Right cardiac atrium (tissue), 5 donors: Measurements from ENCODE around the gene SLFN12L. TPM values are rescaled to one million over a fixed set of nuclear protein-coding genes. Genes with fewer than 3 reads are reported as not detected.
"Not testable (repeated sequence)": the region's sequence is repeated elsewhere in the genome, so short reads cannot be mapped to it uniquely, and the experiment has no call there.

Experiments
- ATAC-seq, 2 donors: fragments of 200-7000 bp; cut with Tn5 transposase; one replicate each; pipeline versions ENCODE4 v1.8.0 to v1.9.1; 2020; ENCODE audit warnings: moderate library complexity in 2 of 2, mild to moderate bottlenecking in 1 of 2
- DNase-seq, 3 donors: peaks; one replicate each; pipeline ENCODE4 v3.0.0-alpha.2; 2020
- H3K27ac ChIP-seq: one replicate; pipeline ENCODE4 v1.5.1; 2013; ENCODE audit warnings: mild to moderate bottlenecking, low read length, control low read depth, moderate library complexity
- H3K27me3 ChIP-seq: one replicate; pipeline ENCODE4 v1.6.1; 2013; ENCODE audit not compliant: control insufficient read depth, insufficient read depth
- H3K4me1 ChIP-seq: one replicate; pipeline ENCODE4 v1.6.1; 2013; ENCODE audit warnings: low read length; ENCODE audit not compliant: control insufficient read depth, insufficient read depth
- H3K4me3 ChIP-seq: one replicate; pipeline ENCODE4 v1.5.1; 2013; ENCODE audit warnings: low read length, control low read depth
- H3K9me3 ChIP-seq: one replicate; pipeline ENCODE4 v1.6.1; 2013; ENCODE audit warnings: low read length; ENCODE audit not compliant: control insufficient read depth
- WGBS: extraction: QIAGEN DNeasy Blood & Tissue Kit; methylation state at CpG from one replicate; pipeline ENCODE4 v1.1.7; 2013; 5-methylcytosine and 5-hydroxymethylcytosine counted together
- intact Hi-C, 4 donors: fragments of 100-400 bp; cut with DNase I; formaldehyde crosslinking; loops; one replicate each; pipeline versions ENCODE4 v1.11.0 to v1.14.0; 2022 to 2023
- long read RNA-seq, 4 donors: library from polyadenylated mRNA; unstranded; transcript quantifications; one replicate each; pipeline ENCODE4 v2.0.0, GENCODE V29; 2020 to 2021
- polyA plus RNA-seq: library from polyadenylated mRNA; stranded (reverse); fragments of 200-250 nt; gene quantifications from one replicate; pipeline ENCODE4 v1.2.3, GENCODE V29; 2013
- total RNA-seq, 4 donors: library from RNA; stranded (reverse); fragmentation: NEBNext Ultra II Directional; extraction: Animal tissue kit (Norgen Biotek cat#: 25700); gene quantifications; one replicate each; pipeline ENCODE4 v1.2.1, GENCODE V29; 2021
- donor health status: healthy with polysubstance abuse.
- donor health status: DM: no; HTN: yes; CAD: no.
- donor health status: DM: no; HTN: no; CAD: no.
- donor health status: DM: no; HTN: yes; CAD: no; lungs with severe emphysema.
- donor health status: DM: yes; HTN: yes; CAD: no.

SLFN12L gene
- total RNA-seq = 1 to 10 TPM in 1 of 4 donors, under 1 TPM in 3; 0.23 to 1.0 (median 0.55) TPM
- polyA plus RNA-seq = 0.36 TPM
- long read RNA-seq, donor 1 = 0 reads
- long read RNA-seq, donor 2 = 0 reads
- long read RNA-seq, donor 3, partial matches to known transcripts = 0 of 2 reads
- long read RNA-seq, donor 3, other reads (novel, unspliced or antisense) = 2 of 2 reads
- long read RNA-seq, donor 4, partial matches to known transcripts = 0 of 1 reads
- long read RNA-seq, donor 4, other reads (novel, unspliced or antisense) = 0 of 1 reads

GRCh38 chr17:35537601-35538141 lies at the start of gene SLFN12L:
Gene SLFN12L (minus strand): TSS chr17:35537678. CDS start chr17:35522364, 15,314 bp downstream.
- Histone ChIP-seq H3K4me3 (no peak within 1 kb of the TSS), H3K9me3 (no peaks in the 10 kb centered on the region), H3K27me3 (no peaks in the 10 kb centered on the region), H3K27ac (peak within 1 kb of the TSS; percentile 62), H3K4me1 (peaks cover 1% of the 10 kb centered on the region)
- ATAC-seq (peak; percentile 37 to 44), DNase-seq (no peak)
- 30% methylated on average over 2 of the region's 2 CpGs for WGBS
- intact Hi-C loops = loop anchor here (2.0 to 10.0 kb wide), 4 partner anchors 225 to 1123 kb away; no protein-coding TSS in a partner anchor

DNA sequence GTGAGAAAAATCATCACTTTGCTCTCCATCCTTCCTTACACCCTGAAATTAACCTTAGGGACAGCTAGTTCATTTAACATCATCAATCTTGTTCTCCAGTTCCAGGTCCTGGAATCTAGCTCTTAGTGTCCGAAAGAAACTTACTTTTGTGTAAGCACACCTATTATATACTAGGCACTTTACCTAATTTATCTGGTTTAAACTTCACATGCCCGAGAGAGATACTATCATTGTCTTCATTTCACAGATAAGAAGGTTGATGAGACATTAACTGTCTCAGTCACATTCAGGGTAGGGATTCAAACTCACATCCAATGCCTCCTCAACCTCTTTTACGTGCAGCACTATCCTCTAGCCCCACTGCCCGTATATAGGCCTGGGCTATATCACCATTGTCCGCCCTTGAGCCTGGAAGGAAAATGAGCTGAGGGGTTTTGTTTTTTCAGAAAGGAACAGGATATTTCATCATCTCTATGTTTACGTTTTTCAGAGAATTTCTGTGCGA lies 49.1 kb upstream of the SLFN12L start:
- ATAC-seq (peak; percentile 16 to 40), DNase-seq (no peak)
- H3K9me3 ChIP-seq = no peaks in the 10 kb centered on the region
- H3K27ac ChIP-seq = peak overlapping the region; percentile 60
- H3K27me3 ChIP-seq = no peaks in the 10 kb centered on the region
- intact Hi-C loops = no loop called here
- 26% methylated on average over 7 of the region's 7 CpGs for WGBS
- peak overlapping the region; percentile 89 for H3K4me3 ChIP-seq
- no peaks in the 10 kb centered on the region for H3K4me1 ChIP-seq

- Histone ChIP-seq H3K9me3 (no peaks in the 10 kb centered on the region), H3K4me1 (peaks cover 3% of the 10 kb centered on the region), H3K4me3 (no peak overlapping the region), H3K27me3 (no peaks in the 10 kb centered on the region), H3K27ac (no peak overlapping the region)
- 90% methylated on average over 1 of the region's 1 CpG for WGBS
- ATAC-seq = no peak
- intact Hi-C loops = no loop called here
- DNase-seq = no peak
Measured at GRCh38 chr17:35584061-35584460, 46.6 kb upstream of the SLFN12L start.

DNA sequence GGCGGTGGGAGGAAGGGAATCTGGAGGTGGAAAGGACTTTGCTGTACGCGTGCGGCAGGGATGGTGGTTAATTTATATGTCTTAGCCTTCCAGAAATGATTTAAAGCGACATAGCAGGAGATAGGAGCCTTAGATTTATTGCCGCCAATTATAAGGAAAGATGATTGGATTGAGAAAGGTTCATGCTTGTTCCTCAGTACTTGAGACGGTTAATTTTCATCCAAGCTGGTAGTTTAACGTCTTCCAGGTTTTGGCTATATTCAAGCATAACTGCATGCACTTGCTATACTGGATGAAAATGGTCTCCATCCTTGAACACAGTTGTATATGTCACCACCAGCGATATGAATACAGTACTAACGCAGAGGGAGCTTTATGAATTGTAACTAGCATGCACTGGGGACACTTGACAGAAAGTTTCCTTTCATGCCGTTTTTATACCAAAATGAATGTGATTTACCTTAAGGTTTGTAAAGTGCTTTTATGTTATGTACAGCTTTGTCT lies 41.5 kb upstream of the SLFN12L start:
- peaks cover 6% of the 10 kb centered on the region for H3K4me1 ChIP-seq
- 2% methylated on average over 11 of the region's 11 CpGs for WGBS
- no peaks in the 10 kb centered on the region for H3K27me3 ChIP-seq
- peak overlapping the region; percentile 88 for H3K27ac ChIP-seq
- peak overlapping the region; percentile 72 for H3K4me3 ChIP-seq
- intact Hi-C loops = no loop called here
- no peak for DNase-seq
- no peaks in the 10 kb centered on the region for H3K9me3 ChIP-seq
- no peak for ATAC-seq

DNA sequence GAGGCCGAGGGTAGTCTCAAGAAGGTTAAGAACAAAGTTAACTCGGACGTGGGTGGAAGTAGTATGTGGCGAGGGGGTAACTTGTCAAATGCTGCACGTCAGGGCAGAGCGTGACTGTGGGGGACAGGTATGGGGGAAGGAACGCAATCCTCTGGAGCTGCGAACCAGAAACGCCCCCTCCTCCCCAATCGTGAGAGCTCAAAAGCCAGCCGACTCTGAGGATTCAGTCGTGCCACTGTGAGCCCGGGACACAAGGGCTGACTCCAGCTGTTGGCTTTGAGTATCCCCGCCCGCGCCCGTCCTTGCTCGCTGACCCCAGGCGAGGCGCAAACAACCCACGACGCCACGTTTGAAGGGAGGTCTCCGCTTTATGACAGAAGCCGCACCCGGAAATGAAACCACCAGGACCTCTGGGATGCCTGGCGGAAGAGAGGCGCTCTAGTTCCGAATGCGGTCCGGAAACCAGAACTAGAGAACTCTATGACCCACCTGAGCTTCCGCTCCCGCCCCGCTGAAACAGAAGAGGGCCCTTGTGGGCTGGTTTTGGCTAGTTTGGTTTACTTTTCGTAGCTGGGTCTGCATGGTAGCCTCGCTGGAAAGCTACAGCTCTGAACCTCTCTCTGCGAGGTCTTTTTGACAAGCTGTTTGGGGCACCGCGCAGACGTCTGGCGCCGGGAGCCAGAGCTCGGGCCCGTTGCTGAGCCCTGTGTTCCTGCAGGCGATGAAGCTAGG lies 40.9 kb upstream of the SLFN12L start, which contains the start of gene PEX12:
PEX12 (minus strand) TSS at position 375 of the 732 bp plus-strand sequence. CDS start 550 bp downstream, outside the sequence.
- under 1% methylated on average over 45 of the region's 45 CpGs for WGBS
- DNase-seq (peak; percentile 90 to 95 (median 94)), ATAC-seq (peak; percentile 98 to 99)
- intact Hi-C loops = no loop called here
- H3K4me3 ChIP-seq = peak within 1 kb of the TSS; percentile 72
- peak within 1 kb of the TSS; percentile 93 for H3K27ac ChIP-seq
- H3K9me3 ChIP-seq = no peaks in the 10 kb centered on the region
- H3K4me1 ChIP-seq = peaks cover 6% of the 10 kb centered on the region
- H3K27me3 ChIP-seq = no peaks in the 10 kb centered on the region

DNA sequence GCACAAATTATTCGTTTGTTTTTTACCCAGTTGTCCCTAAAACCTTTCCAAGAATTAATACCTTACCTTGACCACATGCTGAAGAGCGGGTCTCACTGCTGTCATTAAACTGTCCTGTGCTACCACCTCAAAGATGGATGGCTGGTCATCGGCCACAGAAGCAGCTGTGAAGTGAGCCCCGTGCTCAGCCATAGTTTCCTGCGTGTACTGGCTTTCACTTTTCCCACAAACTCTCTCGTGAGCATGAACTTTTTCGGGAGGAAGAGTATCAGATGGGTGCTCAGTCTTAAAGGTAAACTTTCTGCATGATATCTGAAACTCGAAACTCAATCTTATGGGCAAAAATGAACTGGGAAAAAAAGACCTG lies 40.3 kb upstream of the SLFN12L start:
- no peaks in the 10 kb centered on the region for H3K27me3 ChIP-seq
- H3K9me3 ChIP-seq = no peaks in the 10 kb centered on the region
- H3K4me1 ChIP-seq = peaks cover 6% of the 10 kb centered on the region
- intact Hi-C loops = no loop called here
- WGBS = 3% methylated on average over 8 of the region's 8 CpGs
- H3K4me3 ChIP-seq = peak overlapping the region; percentile 72
- H3K27ac ChIP-seq = peak overlapping the region; percentile 93
- DNase-seq (no peak), ATAC-seq (peak; percentile 21 to 42)

DNA sequence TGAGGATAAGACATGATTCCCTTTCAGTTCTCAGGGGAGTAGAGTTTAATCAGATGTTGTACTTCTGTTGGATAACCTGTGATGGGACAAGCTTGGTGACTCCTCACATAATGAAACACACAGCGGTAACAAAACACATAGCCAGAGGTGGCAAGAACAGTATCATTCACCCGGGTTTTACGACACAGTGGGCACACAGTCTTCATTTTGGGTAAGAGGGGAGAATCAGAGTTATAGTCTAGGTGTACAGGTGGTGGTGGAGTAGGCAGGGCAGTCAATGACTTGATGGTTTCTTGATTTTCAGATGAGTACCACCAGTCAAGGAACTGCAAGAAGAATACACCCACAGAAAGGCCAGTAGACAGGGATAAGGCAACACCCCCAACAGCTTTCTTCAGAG lies 38.3 kb upstream of the SLFN12L start:
- no peak for ATAC-seq

GRCh38 chr17:35569405-35569804 lies 31.9 kb upstream of the SLFN12L start:
- H3K4me3 ChIP-seq = no peak overlapping the region
- intact Hi-C loops = no loop called here

More for the DNA sequence above, 38.3 kb upstream of the SLFN12L start:
- DNase-seq = no peak
- peaks cover 6% of the 10 kb centered on the region for H3K4me1 ChIP-seq
- H3K27ac ChIP-seq = no peak overlapping the region
- H3K4me3 ChIP-seq = no peak overlapping the region
- 91% methylated on average over 3 of the region's 3 CpGs for WGBS
- H3K9me3 ChIP-seq = no peaks in the 10 kb centered on the region
- intact Hi-C loops = no loop called here
- H3K27me3 ChIP-seq = no peaks in the 10 kb centered on the region

GRCh38 chr17:35568561-35568960 lies 31.1 kb upstream of the SLFN12L start:
- Histone ChIP-seq H3K4me3 (peak overlapping the region; percentile 94), H3K9me3 (no peaks in the 10 kb centered on the region), H3K27ac (no peak overlapping the region), H3K4me1 (no peaks in the 10 kb centered on the region), H3K27me3 (no peaks in the 10 kb centered on the region)
- intact Hi-C loops = no loop called here
- 27% methylated on average over 15 of the region's 15 CpGs for WGBS
- DNase-seq (no peak), ATAC-seq (peak in 1 of 2 donors; percentile 28)

More at GRCh38 chr17:35569405-35569804, 31.9 kb upstream of the SLFN12L start:
- DNase-seq = no peak
- 91% methylated on average over 2 of the region's 2 CpGs for WGBS
- Histone ChIP-seq H3K27me3 (no peaks in the 10 kb centered on the region), H3K9me3 (no peaks in the 10 kb centered on the region), H3K4me1 (no peaks in the 10 kb centered on the region), H3K27ac (no peak overlapping the region)
- ATAC-seq = no peak

DNA sequence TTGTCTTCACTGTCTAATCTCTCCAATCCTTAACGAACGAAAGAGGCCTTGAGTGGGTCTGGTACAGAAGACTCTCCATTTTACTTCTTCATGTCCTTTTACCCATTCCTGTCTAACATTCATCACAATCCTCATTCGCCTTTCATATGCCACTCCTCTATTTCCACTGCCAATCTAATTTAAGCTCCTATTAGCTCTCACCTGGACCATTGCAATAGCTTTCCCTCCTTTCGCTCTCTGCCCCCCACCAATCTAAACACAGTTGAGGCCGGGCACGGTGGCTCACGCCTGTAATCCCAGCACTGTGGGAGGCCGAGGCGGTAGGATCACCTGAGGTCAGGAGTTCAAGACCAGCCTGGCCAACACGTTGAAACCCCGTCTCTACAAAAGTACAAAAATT lies 29.5 kb upstream of the SLFN12L start:
- DNase-seq (no peak), ATAC-seq (no peak)
- WGBS = 69% methylated on average over 11 of the region's 11 CpGs
- intact Hi-C loops = no loop called here
- Histone ChIP-seq H3K4me1 (no peaks in the 10 kb centered on the region), H3K27me3 (no peaks in the 10 kb centered on the region), H3K9me3 (no peaks in the 10 kb centered on the region), H3K27ac (no peak overlapping the region), H3K4me3 (peak overlapping the region; percentile 94)

DNA sequence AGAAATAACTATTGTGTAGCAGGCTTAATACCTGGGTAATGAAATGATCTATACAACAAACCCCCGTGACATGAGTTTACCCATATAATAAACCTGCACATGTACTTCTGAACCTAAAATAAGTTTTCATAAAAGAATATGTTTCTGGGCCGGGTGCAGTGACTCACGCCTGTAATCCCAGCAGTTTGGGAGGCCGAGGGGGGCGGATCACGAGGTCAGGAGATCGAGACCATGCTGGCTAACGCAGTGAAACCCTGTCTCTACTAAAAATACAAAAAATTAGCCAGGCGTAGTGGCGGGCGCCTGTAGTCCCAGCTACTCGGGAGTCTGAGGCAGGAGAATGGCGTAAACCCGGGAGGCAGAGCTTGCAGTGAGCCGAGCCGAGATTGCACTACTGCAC lies 25.7 kb upstream of the SLFN12L start:
- H3K27me3 ChIP-seq, H3K4me3 ChIP-seq, H3K4me1 ChIP-seq, intact Hi-C loops, H3K27ac ChIP-seq, ATAC-seq, DNase-seq, H3K9me3 ChIP-seq: not testable (repeated sequence)
- 83% methylated on average over 15 of the region's 16 CpGs for WGBS
